NT2/D1 (cell line): ENCODE results near the gene DDO.

Experiments
- DNase-seq: peaks from one replicate; pipeline ENCODE4 v3.0.0-alpha.2; 2011; ENCODE audit warnings: low read depth, low spot score
- H3K27me3 ChIP-seq: 2 replicates; pipeline ENCODE4 v1.6.0; 2011; ENCODE audit warnings: mild to moderate bottlenecking; ENCODE audit not compliant: insufficient read length, insufficient read depth
- H3K36me3 ChIP-seq: 2 replicates; pipeline ENCODE4 v1.6.1; 2011; ENCODE audit warnings: mild to moderate bottlenecking, low read length, mixed read lengths; ENCODE audit not compliant: insufficient read depth, insufficient read length
- H3K4me1 ChIP-seq: 2 replicates; pipeline ENCODE4 v1.5.1; 2011; ENCODE audit not compliant: insufficient read depth, insufficient read length
- H3K4me3 ChIP-seq: 2 replicates; pipeline ENCODE4 v1.5.1; 2011; ENCODE audit warnings: low read depth; ENCODE audit not compliant: insufficient read length
- H3K9ac ChIP-seq: 2 replicates; pipeline ENCODE4 v1.6.0; 2011; ENCODE audit warnings: low read depth; ENCODE audit not compliant: insufficient read length
- H3K9me3 ChIP-seq: 2 replicates; pipeline ENCODE4 v1.5.1; 2011; ENCODE audit warnings: mild to moderate bottlenecking, low read length; ENCODE audit not compliant: insufficient read depth
- SUZ12 ChIP-seq: IDR thresholded peaks from 2 replicates; pipeline ENCODE4 v1.6.1; 2011; ENCODE audit not compliant: insufficient read length, insufficient read depth; ENCODE audit errors: extremely low read depth
- YY1 ChIP-seq: IDR thresholded peaks from 2 replicates; pipeline ENCODE4 v1.6.1; 2011; ENCODE audit not compliant: insufficient read length, insufficient read depth
- ZNF274 ChIP-seq: IDR thresholded peaks from 2 replicates; pipeline ENCODE4 v1.6.1; 2011; ENCODE audit warnings: mild to moderate bottlenecking, low read depth, low read length

DDO gene

GRCh38 chr6:110404607-110405006 is 10.8 kb downstream of the DDO start:
- H3K4me3 ChIP-seq: no peak overlapping the region
- no peaks in the 10 kb centered on the region for H3K4me1 ChIP-seq
- no peak for DNase-seq
- no peaks in the 10 kb centered on the region for H3K36me3 ChIP-seq
- H3K9me3 ChIP-seq: no peaks in the 10 kb centered on the region
- no peaks in the 10 kb centered on the region for H3K27me3 ChIP-seq
- no peak overlapping the region for H3K9ac ChIP-seq
- TF ChIP-seq ZNF274 (no peak), SUZ12 (no peak), YY1 (no peak)

GRCh38 chr6:110401585-110402176 is 13.7 kb downstream of the DDO start:
- no peaks in the 10 kb centered on the region for H3K36me3 ChIP-seq
- H3K4me1 ChIP-seq: no peaks in the 10 kb centered on the region
- H3K9me3 ChIP-seq: no peaks in the 10 kb centered on the region
- no peak overlapping the region for H3K9ac ChIP-seq
- no peaks in the 10 kb centered on the region for H3K27me3 ChIP-seq
- TF ChIP-seq YY1 (no peak), SUZ12 (no peak), ZNF274 (no peak)
- H3K4me3 ChIP-seq: no peak overlapping the region
- no peak for DNase-seq

GRCh38 chr6:110400208-110400607 is 15.2 kb downstream of the DDO start:
- Histone ChIP-seq H3K4me3 (no peak overlapping the region), H3K27me3 (no peaks in the 10 kb centered on the region), H3K9me3 (no peaks in the 10 kb centered on the region), H3K9ac (no peak overlapping the region), H3K36me3 (no peaks in the 10 kb centered on the region), H3K4me1 (no peaks in the 10 kb centered on the region)
- DNase-seq: no peak
- TF ChIP-seq SUZ12: no peak
- no peak for TF ChIP-seq ZNF274
- TF ChIP-seq YY1: no peak

GRCh38 chr6:110399219-110400071 is 15.9 kb downstream of the DDO start:
- H3K36me3 ChIP-seq: no peaks in the 10 kb centered on the region
- no peaks in the 10 kb centered on the region for H3K4me1 ChIP-seq
- no peak overlapping the region for H3K9ac ChIP-seq
- DNase-seq: no peak
- TF ChIP-seq ZNF274 (no peak), YY1 (no peak), SUZ12 (no peak)
- no peaks in the 10 kb centered on the region for H3K9me3 ChIP-seq
- H3K4me3 ChIP-seq: no peak overlapping the region
- H3K27me3 ChIP-seq: no peaks in the 10 kb centered on the region

GRCh38 chr6:110398778-110399177 is 16.6 kb downstream of the DDO start:
- no peaks in the 10 kb centered on the region for H3K36me3 ChIP-seq
- H3K9ac ChIP-seq: no peak overlapping the region

GRCh38 chr6:110395221-110395620 is 20.2 kb downstream of the DDO start:
- Histone ChIP-seq H3K4me3 (no peak overlapping the region), H3K36me3 (no peaks in the 10 kb centered on the region), H3K27me3 (no peaks in the 10 kb centered on the region), H3K9ac (no peak overlapping the region), H3K9me3 (no peaks in the 10 kb centered on the region), H3K4me1 (no peaks in the 10 kb centered on the region)
- TF ChIP-seq YY1: no peak
- no peak for TF ChIP-seq SUZ12
- TF ChIP-seq ZNF274: no peak
- DNase-seq: no peak

More at GRCh38 chr6:110398778-110399177, 16.6 kb downstream of the DDO start:
- H3K4me1 ChIP-seq: no peaks in the 10 kb centered on the region
- H3K9me3 ChIP-seq: no peaks in the 10 kb centered on the region
- DNase-seq: no peak
- no peak overlapping the region for H3K4me3 ChIP-seq
- H3K27me3 ChIP-seq: no peaks in the 10 kb centered on the region
- TF ChIP-seq ZNF274 (no peak), SUZ12 (no peak), YY1 (no peak)

GRCh38 chr6:110394409-110394808 is 21.0 kb downstream of the DDO start:
- Histone ChIP-seq H3K36me3 (no peaks in the 10 kb centered on the region), H3K9me3 (no peaks in the 10 kb centered on the region), H3K4me3 (no peak overlapping the region), H3K27me3 (no peaks in the 10 kb centered on the region), H3K4me1 (no peaks in the 10 kb centered on the region), H3K9ac (no peak overlapping the region)
- TF ChIP-seq ZNF274 (no peak), YY1 (no peak), SUZ12 (no peak)
- DNase-seq: no peak
